SU-DHL-6 (cell line): ENCODE measurements around the gene PDIA2.

Experiments used
- CTCF ChIP-seq: fragments of 200-600 bp; sonication (generic); IDR thresholded peaks from one replicate; pipeline ENCODE4 v1.5.1; 2017; ENCODE audit warnings: antibody characterized with exemption, mild to moderate bottlenecking, low read length, moderate library complexity; ENCODE audit not compliant: insufficient read depth, poor library complexity, severe bottlenecking
- EZH2phosphoT487 ChIP-seq: fragments of 200-600 bp; sonication (generic), shearing (Covaris generic); conservative IDR thresholded peaks from 2 replicates; pipeline ENCODE4 v1.6.1; 2018; ENCODE audit warnings: mild to moderate bottlenecking, antibody characterized with exemption, low read length, moderate library complexity, mixed read lengths

- TF ChIP-seq CTCF (no peak), EZH2phosphoT487 (no peak)
Measured at GRCh38 chr16:249431-249830, 33.5 kb upstream of the PDIA2 start.
